Cardiac muscle cell (in vitro differentiated cells and primary cell): ENCODE results near the gene ADCYAP1R1. TPM values are rescaled to one million over a fixed set of nuclear protein-coding genes. Genes with fewer than 3 reads are reported as not detected.

Experiments used
- DNase-seq, 2 donors: peaks; one replicate each; pipeline versions ENCODE4 v3.0.0 to v3.0.0-alpha.2; 2010 to 2017; ENCODE audit warnings: low read depth in 1 of 2, low spot score in 1 of 2
- H3K27ac ChIP-seq: fragments of 200-600 bp; sonication (generic); 2 replicates; pipeline ENCODE4 v1.5.1; 2016
- H3K27me3 ChIP-seq: fragments of 200-600 bp; sonication (generic); 2 replicates; pipeline ENCODE4 v1.6.0; 2016; ENCODE audit warnings: control low read depth
- H3K36me3 ChIP-seq: fragments of 200-600 bp; sonication (generic); 2 replicates; pipeline ENCODE4 v1.5.1; 2016; ENCODE audit warnings: control low read depth
- H3K4me1 ChIP-seq: fragments of 200-600 bp; sonication (generic); 2 replicates; pipeline ENCODE4 v1.8.1; 2017; ENCODE audit warnings: low read depth, mild to moderate bottlenecking, mixed run types
- H3K4me3 ChIP-seq: fragments of 200-600 bp; sonication (generic); 2 replicates; pipeline ENCODE4 v1.5.1; 2016; ENCODE audit warnings: mild to moderate bottlenecking
- H3K9me3 ChIP-seq: fragments of 200-600 bp; sonication (generic); 2 replicates; pipeline ENCODE4 v1.5.1; 2017; ENCODE audit warnings: low read depth, mild to moderate bottlenecking, control low read depth
- polyA plus RNA-seq: library from polyadenylated mRNA; unstranded; fragments of >200 nt; fragmentation: Nextera tagmentation; extraction: Ambion mirVana; gene quantifications from 2 replicates; pipeline ENCODE4 v1.2.1, GENCODE V29; 2016
- total RNA-seq: library from RNA; depleted of rRNA; stranded (reverse); fragments of >200 nt; gene quantifications from 2 replicates; pipeline ENCODE4 v1.2.3, GENCODE V29; 2016
- TF ChIP-seq, protein P1 (sequence below): IDR thresholded peaks from 2 replicates; pipeline ENCODE4 v1.5.1; 2012; ENCODE audit warnings: low read depth, mild to moderate bottlenecking, low read length

The ADCYAP1R1 gene
- total and polyA plus RNA-seq, 2 experiments from 2014 or later, result 0.49 to 4.5 TPM

DNA sequence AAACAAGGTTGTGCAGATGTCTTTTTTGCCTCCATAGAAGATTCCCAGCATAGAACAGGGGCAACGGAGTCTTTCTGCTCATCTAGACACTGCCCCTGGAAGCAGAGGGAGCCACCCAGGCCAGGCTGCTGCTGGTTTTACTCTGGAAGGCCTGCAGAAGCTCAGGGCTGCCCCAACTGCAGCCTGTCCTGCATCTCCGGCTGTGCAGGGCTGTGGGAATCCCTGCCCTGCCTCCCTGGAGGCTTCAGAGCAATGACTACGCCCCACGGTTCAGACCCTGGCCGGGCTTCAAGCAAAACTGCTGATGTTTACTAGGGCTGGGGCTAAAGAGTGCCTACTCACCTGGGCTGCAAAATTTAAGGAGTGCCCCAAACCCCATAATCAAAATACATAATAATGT, 44.5 kb upstream of the ADCYAP1R1 start:
- Histone ChIP-seq H3K4me1 (no peaks in the 10 kb centered on the region), H3K27ac (no peak overlapping the region), H3K36me3 (no peaks in the 10 kb centered on the region), H3K27me3 (no peaks in the 10 kb centered on the region), H3K9me3 (no peaks in the 10 kb centered on the region), H3K4me3 (no peak overlapping the region)
- no peak for DNase-seq
- TF ChIP-seq, protein P1, sequence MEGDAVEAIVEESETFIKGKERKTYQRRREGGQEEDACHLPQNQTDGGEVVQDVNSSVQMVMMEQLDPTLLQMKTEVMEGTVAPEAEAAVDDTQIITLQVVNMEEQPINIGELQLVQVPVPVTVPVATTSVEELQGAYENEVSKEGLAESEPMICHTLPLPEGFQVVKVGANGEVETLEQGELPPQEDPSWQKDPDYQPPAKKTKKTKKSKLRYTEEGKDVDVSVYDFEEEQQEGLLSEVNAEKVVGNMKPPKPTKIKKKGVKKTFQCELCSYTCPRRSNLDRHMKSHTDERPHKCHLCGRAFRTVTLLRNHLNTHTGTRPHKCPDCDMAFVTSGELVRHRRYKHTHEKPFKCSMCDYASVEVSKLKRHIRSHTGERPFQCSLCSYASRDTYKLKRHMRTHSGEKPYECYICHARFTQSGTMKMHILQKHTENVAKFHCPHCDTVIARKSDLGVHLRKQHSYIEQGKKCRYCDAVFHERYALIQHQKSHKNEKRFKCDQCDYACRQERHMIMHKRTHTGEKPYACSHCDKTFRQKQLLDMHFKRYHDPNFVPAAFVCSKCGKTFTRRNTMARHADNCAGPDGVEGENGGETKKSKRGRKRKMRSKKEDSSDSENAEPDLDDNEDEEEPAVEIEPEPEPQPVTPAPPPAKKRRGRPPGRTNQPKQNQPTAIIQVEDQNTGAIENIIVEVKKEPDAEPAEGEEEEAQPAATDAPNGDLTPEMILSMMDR, result no peak

DNA sequence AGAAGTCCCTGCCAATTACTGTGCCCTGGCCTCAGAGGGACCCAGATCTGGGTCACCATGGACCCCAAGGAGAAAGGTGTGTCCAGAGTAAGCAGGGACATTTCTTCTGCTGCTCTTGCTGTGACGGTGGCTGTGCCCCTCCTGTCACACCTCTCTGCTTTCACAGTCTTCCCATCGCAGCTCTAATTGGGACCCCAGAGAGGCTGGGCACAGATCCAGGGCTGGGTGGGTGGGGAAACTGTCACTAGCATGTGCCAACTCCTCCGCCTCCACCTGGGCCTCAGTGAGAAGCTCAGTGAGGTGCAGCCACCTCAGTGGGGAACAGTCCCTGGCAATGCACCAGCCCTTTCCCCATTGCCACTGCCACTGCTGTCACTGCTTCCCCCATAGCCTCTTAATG, 37.3 kb upstream of the ADCYAP1R1 start:
- H3K4me3 ChIP-seq, result no peak overlapping the region
- TF ChIP-seq, protein P1, result no peak
- no peaks in the 10 kb centered on the region for H3K4me1 ChIP-seq
- no peaks in the 10 kb centered on the region for H3K36me3 ChIP-seq
- H3K27me3 ChIP-seq, result no peaks in the 10 kb centered on the region
- DNase-seq, result no peak
- no peaks in the 10 kb centered on the region for H3K9me3 ChIP-seq
- H3K27ac ChIP-seq, result no peak overlapping the region

DNA sequence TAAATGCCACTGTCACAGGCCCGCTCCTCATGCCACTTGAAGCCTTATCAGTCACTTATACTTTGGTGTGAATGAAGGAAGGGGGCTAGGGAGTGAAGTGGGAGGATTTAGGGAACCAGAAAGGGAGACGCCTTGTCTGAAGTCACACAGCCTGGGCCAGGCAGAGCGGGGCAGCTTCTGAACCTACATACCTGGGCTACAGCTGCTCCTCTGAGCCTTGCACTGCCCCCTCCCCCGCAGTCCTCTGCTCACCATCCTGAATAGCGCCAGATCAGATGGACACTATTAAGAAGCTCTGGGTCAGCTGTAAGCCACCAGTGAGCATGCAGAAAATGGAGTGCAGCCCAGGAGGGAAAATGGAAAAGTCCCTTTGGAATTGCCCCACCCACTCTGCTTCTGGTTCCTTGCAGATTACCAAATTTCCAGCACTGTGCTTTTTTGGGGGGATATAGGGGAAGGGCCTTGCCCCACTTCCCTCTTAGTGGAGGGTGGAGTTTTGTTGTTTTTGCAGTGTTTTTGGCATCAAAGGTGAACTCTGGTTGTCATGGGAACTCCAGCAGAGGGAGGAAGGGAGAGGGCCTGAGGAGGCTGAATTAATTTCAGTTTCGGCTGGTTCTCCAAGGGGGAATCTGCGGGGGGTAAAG, 35.0 kb upstream of the ADCYAP1R1 start:
- Histone ChIP-seq H3K27me3 (no peaks in the 10 kb centered on the region), H3K27ac (no peak overlapping the region), H3K9me3 (no peaks in the 10 kb centered on the region), H3K36me3 (no peaks in the 10 kb centered on the region), H3K4me1 (no peaks in the 10 kb centered on the region), H3K4me3 (no peak overlapping the region)
- DNase-seq, result no peak
- TF ChIP-seq, protein P1, result no peak

DNA sequence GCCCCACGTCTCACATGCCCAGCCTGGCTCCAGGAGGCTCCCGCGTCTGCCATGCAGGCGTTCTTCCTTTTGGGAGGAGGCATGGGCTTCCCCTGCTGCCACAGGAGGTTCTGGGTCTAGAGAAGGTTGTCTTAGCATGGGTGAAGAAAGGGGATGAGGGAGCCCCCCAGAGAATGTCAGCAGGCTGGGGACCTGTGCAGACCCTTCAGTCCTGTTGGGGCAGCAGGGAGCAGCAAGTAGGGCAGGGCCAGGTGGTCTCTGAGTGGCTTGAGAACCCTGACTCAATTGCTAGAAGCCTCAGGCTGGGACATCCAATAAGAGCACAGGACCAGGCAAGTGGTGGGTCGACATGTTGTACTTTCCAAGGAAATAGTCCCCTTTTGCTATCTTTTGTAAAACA, 34.4 kb upstream of the ADCYAP1R1 start:
- no peaks in the 10 kb centered on the region for H3K27me3 ChIP-seq
- no peak overlapping the region for H3K27ac ChIP-seq
- H3K4me1 ChIP-seq, result no peaks in the 10 kb centered on the region
- no peak overlapping the region for H3K4me3 ChIP-seq
- TF ChIP-seq, protein P1, result no peak
- H3K36me3 ChIP-seq, result no peaks in the 10 kb centered on the region
- no peaks in the 10 kb centered on the region for H3K9me3 ChIP-seq
- DNase-seq, result no peak

DNA sequence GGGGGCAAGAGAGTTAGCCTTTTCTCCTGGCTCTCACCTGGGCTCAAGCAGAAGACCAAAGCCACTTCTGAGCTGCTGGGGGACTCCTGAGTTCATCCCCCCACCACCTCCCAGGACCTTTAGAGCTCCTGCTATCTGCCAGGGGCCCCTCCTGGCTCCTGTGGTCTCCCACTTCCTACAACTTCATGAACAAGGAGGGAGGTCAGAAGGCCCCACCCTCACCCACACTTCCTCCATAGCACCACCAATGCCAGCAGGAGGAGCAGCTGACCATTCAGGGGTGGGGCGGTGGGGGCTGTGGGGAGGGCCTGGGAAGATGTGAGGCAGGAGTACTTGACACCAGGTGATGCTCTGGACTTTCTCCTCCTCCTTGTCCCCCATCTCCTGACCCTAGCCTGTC, 32.6 kb upstream of the ADCYAP1R1 start:
- no peak overlapping the region for H3K27ac ChIP-seq
- no peaks in the 10 kb centered on the region for H3K4me1 ChIP-seq
- TF ChIP-seq, protein P1, result no peak
- no peak overlapping the region for H3K4me3 ChIP-seq
- no peaks in the 10 kb centered on the region for H3K9me3 ChIP-seq
- no peak for DNase-seq
- H3K36me3 ChIP-seq, result no peaks in the 10 kb centered on the region
- H3K27me3 ChIP-seq, result no peaks in the 10 kb centered on the region
